Cardiac fibroblast (primary cell): ENCODE results near the gene GP9.
"Not testable (repeated sequence)": the region's sequence is repeated elsewhere in the genome, so short reads cannot be mapped to it uniquely, and the experiment has no call there.

Source experiments
- DNase-seq, 2 donors: peaks; one replicate each; pipeline versions ENCODE4 v3.0.0 to v3.0.0-alpha.2; 2010; ENCODE audit warnings: low read depth in 2 of 2
- H3K4me3 ChIP-seq, 2 donors: replicated peaks in 1 of 2; 1 replicate in 1 of 2; 2 replicates in 1 of 2; pipeline ENCODE4 v1.5.1; 2011; ENCODE audit warnings: low read depth in 2 of 2, low read length in 2 of 2, mild to moderate bottlenecking in 2 of 2, moderate library complexity in 1 of 2
- TF ChIP-seq, protein P1 (sequence below): IDR thresholded peaks from one replicate; pipeline ENCODE4 v1.5.1; 2011; ENCODE audit warnings: low read depth, mild to moderate bottlenecking, low read length, inconsistent platforms

The GP9 gene

GRCh38 chr3:129104051-129104450, 43.5 kb downstream of the GP9 start:
- TF ChIP-seq, protein P1, sequence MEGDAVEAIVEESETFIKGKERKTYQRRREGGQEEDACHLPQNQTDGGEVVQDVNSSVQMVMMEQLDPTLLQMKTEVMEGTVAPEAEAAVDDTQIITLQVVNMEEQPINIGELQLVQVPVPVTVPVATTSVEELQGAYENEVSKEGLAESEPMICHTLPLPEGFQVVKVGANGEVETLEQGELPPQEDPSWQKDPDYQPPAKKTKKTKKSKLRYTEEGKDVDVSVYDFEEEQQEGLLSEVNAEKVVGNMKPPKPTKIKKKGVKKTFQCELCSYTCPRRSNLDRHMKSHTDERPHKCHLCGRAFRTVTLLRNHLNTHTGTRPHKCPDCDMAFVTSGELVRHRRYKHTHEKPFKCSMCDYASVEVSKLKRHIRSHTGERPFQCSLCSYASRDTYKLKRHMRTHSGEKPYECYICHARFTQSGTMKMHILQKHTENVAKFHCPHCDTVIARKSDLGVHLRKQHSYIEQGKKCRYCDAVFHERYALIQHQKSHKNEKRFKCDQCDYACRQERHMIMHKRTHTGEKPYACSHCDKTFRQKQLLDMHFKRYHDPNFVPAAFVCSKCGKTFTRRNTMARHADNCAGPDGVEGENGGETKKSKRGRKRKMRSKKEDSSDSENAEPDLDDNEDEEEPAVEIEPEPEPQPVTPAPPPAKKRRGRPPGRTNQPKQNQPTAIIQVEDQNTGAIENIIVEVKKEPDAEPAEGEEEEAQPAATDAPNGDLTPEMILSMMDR: no peak
- H3K4me3 ChIP-seq: no peak overlapping the region
- DNase-seq: no peak

- DNase-seq: no peak
- no peak overlapping the region for H3K4me3 ChIP-seq
- TF ChIP-seq, protein P1: no peak
These were observed 44.0 kb downstream of the GP9 start for GRCh38 chr3:129104498-129105079.

DNA sequence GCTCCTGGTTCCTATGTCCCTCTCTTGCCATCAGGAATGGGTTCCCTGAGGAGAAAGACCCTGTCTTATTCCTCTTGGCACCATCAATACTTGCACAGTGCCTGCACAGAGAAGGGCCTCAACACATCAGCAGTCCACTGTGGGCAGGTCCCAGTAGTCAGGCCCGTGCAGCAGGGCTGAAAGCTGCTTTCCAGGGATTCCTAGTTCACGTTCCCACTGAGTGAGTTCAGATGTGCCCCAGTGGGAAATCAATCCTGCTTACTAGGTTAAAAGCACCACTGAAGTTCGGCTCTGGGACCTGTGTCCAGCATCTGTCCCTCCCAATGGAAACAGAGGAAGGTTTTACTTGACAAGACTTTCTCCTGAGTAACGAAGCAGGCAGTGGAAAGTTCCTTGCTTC, 45.3 kb downstream of the GP9 start:
- DNase-seq: no peak
- TF ChIP-seq, protein P1: no peak
- no peak overlapping the region for H3K4me3 ChIP-seq

DNA sequence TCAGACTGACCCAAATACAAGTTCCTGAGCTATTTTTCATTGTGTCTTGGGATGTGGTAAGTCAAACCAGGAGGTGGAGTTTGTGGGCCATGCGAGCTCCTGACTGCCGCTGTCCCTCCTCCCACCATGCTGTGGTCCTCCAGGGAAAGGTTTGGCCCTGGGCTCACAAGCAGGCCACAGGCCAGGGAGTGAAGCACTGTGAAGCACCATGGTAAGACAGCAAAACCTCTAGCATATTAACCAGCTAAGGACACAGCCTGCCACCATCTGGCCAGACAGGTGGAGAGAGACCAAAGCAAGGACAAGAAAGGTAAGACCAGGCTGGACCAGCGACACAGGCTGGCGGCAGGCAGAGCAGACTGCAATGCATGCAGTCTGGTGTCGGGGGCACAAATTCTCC, 45.7 kb downstream of the GP9 start:
- DNase-seq: no peak
- no peak overlapping the region for H3K4me3 ChIP-seq
- TF ChIP-seq, protein P1: no peak

GRCh38 chr3:129106866-129107565, 46.4 kb downstream of the GP9 start:
- no peak overlapping the region for H3K4me3 ChIP-seq
- TF ChIP-seq, protein P1: no peak
- DNase-seq: no peak

GRCh38 chr3:129107793-129108192, 47.2 kb downstream of the GP9 start:
- TF ChIP-seq, protein P1: no peak
- DNase-seq: no peak
- no peak overlapping the region for H3K4me3 ChIP-seq

DNA sequence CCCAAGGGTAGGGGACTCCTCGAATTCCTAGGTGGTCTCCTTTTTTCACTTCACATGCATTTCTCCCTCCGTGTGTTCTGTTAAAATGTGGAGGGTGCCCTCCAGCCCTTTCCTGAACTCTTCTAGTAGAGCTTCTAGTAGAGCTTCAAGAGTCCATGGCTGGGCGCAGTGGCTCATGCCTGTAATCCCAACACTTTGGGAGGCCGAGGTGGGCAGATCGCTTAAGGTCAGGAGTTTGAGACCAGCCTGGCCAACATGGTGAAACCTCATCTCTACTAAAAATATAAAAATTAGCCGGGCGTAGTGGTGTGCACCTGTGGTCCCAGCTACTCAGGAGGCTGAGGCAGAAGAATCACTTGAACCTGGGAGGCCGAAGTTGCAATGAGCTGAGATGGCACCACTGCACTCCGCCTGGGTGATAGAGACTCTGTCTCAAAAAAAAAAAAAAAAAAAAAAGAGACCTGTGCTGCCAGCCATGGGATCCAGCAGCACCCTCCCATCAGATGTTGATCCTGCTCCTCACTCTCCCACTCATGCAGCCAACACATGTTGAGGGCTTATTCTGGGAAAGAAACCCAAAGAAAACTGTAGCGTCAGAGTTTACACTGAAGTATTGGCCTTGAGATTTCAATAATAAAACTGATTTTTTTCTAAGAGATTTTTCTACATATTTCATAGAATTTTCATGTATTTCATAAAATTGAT, 50.6 kb downstream of the GP9 start:
- H3K4me3 ChIP-seq, DNase-seq: not testable (repeated sequence)
